ENCODE measurements around the gene MFSD2A.

The MFSD2A gene

GRCh38 chr1:39927538-39927937 lies 27.4 kb upstream of the MFSD2A start:
- H3K4me3 Mint-ChIP-seq = no peak overlapping the region
- H3K4me1 Mint-ChIP-seq = no peaks in the 10 kb centered on the region
- H3K36me3 Mint-ChIP-seq = no peaks in the 10 kb centered on the region
- CTCF ChIA-PET = interaction anchor here (1.1 kb wide), 1 partner anchor 46 kb away, joined by 4 read pairs; no protein-coding TSS in a partner anchor
- H3K27ac Mint-ChIP-seq = no peak overlapping the region
- no peak for DNase-seq
- H3K27me3 Mint-ChIP-seq = peaks cover 14% of the 10 kb centered on the region
- H3K9me3 Mint-ChIP-seq = no peaks in the 10 kb centered on the region

GRCh38 chr1:39928809-39929587 lies 25.9 kb upstream of the MFSD2A start:
- no peak for DNase-seq
- no peak overlapping the region for H3K4me3 Mint-ChIP-seq
- H3K9me3 Mint-ChIP-seq = no peaks in the 10 kb centered on the region
- CTCF ChIA-PET = interaction anchor here (1.6 kb wide), 1 partner anchor 10 kb away, joined by 5 read pairs; no protein-coding TSS in a partner anchor
- H3K27me3 Mint-ChIP-seq = peaks cover 13% of the 10 kb centered on the region
- H3K36me3 Mint-ChIP-seq = no peaks in the 10 kb centered on the region
- H3K4me1 Mint-ChIP-seq = no peaks in the 10 kb centered on the region
- no peak overlapping the region for H3K27ac Mint-ChIP-seq

- Mint-ChIP-seq H3K9me3 (no peaks in the 10 kb centered on the region), H3K27me3 (peaks cover 19% of the 10 kb centered on the region), H3K4me3 (no peak overlapping the region), H3K4me1 (no peaks in the 10 kb centered on the region), H3K27ac (no peak overlapping the region), H3K36me3 (no peaks in the 10 kb centered on the region)
- CTCF ChIA-PET = interaction anchor here (1.3 to 1.6 kb wide), 2 partner anchors 15 to 39 kb away, joined by 5 read pairs; no protein-coding TSS in a partner anchor
- no peak for DNase-seq
Observed at GRCh38 chr1:39933956-39934941, 20.7 kb upstream of the MFSD2A start.

- Mint-ChIP-seq H3K36me3 (no peaks in the 10 kb centered on the region), H3K27ac (no peak overlapping the region), H3K27me3 (peaks cover 24% of the 10 kb centered on the region), H3K4me3 (no peak overlapping the region), H3K9me3 (no peaks in the 10 kb centered on the region), H3K4me1 (no peaks in the 10 kb centered on the region)
- no peak for DNase-seq
- CTCF ChIA-PET = interaction anchor here (0.6 to 1.6 kb wide), 3 partner anchors 22 to 60 kb away, joined by 3 to 4 read pairs (median 3); no protein-coding TSS in a partner anchor
Observed at GRCh38 chr1:39936724-39937491, 18.0 kb upstream of the MFSD2A start.

DNA sequence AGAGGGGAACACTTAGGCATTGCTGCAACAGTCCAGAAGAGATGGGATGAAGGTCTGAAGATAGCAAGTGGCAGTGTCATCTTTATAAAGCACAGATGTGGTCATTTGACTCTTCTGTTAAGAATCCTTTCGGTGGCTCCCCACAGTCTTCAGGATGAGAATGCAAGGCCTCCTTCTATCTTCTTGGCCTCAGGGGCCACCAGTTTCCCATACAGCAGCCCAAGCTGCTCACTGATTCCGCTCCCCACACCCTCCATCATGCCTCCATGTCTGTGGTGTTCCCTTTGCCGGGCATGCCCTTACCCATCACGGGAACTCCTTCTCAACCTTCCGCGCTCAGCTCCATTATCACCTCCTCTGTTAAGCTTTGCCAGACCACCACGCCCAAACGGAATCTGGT lies 16.1 kb upstream of the MFSD2A start:
- CTCF ChIA-PET = no interaction called here
- Mint-ChIP-seq H3K27ac (no peak overlapping the region), H3K27me3 (peaks cover 27% of the 10 kb centered on the region), H3K9me3 (no peaks in the 10 kb centered on the region), H3K4me3 (no peak overlapping the region), H3K4me1 (no peaks in the 10 kb centered on the region), H3K36me3 (no peaks in the 10 kb centered on the region)
- DNase-seq = no peak

DNA sequence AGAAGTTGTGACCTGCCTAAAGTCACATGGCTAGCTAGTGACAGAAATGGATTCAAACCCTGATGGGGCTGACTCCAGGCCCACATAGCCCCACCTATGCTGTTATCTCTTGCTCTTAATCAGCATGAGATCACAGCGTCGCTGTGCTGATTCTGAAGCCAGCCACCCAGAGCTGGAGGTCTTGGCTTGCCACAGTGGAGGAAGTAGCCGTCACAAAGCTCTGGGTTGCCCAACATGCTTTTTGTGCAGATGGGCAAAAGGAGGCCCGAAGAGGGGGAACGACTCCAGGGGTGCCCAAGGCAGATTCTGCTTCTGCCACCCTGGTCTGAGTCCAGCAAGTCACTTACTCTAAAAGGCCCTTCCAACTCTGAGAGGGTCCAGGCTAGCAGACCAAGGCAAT lies 14.7 kb upstream of the MFSD2A start:
- H3K27ac Mint-ChIP-seq = no peak overlapping the region

GRCh38 chr1:39940980-39941871 lies 13.7 kb upstream of the MFSD2A start:
- H3K4me1 Mint-ChIP-seq = peaks cover 6% of the 10 kb centered on the region
- H3K4me3 Mint-ChIP-seq = no peak overlapping the region
- no peaks in the 10 kb centered on the region for H3K36me3 Mint-ChIP-seq
- CTCF ChIA-PET = no interaction called here
- no peaks in the 10 kb centered on the region for H3K9me3 Mint-ChIP-seq
- H3K27ac Mint-ChIP-seq = no peak overlapping the region
- peaks cover 30% of the 10 kb centered on the region for H3K27me3 Mint-ChIP-seq
- DNase-seq = no peak

More for the DNA sequence above, 14.7 kb upstream of the MFSD2A start:
- H3K9me3 Mint-ChIP-seq = no peaks in the 10 kb centered on the region
- no peak overlapping the region for H3K4me3 Mint-ChIP-seq
- peaks cover 23% of the 10 kb centered on the region for H3K27me3 Mint-ChIP-seq
- DNase-seq = no peak
- H3K4me1 Mint-ChIP-seq = peaks cover 3% of the 10 kb centered on the region
- no peaks in the 10 kb centered on the region for H3K36me3 Mint-ChIP-seq
- CTCF ChIA-PET = interaction anchor here (0.9 kb wide), 1 partner anchor 23 kb away, joined by 3 read pairs; no protein-coding TSS in a partner anchor

DNA sequence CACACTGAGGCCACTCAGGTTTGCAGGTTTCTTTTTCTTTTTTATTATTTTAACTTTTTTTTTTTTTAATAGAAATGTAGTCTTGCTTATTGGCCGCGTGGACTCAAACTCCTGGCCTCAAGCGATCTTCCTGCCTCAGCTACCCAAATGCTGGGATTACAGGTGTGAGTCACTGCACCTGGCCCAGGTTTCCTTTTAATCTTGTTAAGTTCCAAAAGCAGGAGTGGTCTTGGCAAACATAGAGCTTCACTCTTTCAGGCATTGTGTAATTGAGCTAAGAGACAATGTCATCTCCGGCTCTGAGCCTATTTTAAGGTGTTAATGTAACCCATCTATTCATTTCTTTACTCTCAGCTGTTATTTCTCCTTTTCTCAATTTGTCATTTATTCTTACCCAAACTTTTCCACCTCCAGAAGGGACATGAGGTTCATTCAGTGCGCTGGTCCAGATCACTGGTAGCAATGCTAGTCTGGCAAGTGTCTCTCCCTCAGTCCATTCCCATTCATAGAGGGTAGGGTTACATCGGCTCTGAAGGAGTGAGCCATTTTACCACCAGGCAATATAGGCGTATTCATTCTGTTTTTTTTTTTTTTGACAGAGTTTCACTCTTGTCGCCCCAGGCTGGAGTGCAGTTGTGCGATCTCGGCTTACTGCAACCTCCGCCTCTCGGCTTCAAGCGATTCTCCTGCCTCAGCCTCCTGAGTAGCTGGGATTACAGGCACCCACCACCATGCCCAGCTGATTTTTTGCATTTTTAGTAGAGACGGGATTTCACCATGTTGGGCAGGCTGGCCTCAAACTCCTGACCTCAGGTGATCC lies 11.3 kb upstream of the MFSD2A start:
- CTCF ChIA-PET = no interaction called here
- H3K4me1 Mint-ChIP-seq = peaks cover 7% of the 10 kb centered on the region
- no peaks in the 10 kb centered on the region for H3K36me3 Mint-ChIP-seq
- no peak overlapping the region for H3K27ac Mint-ChIP-seq
- peaks cover 38% of the 10 kb centered on the region for H3K27me3 Mint-ChIP-seq
- H3K9me3 Mint-ChIP-seq = no peaks in the 10 kb centered on the region
- no peak for DNase-seq
- no peak overlapping the region for H3K4me3 Mint-ChIP-seq

- H3K4me3 Mint-ChIP-seq = no peak overlapping the region
- peaks cover 39% of the 10 kb centered on the region for H3K27me3 Mint-ChIP-seq
- no peak for DNase-seq
- no peak overlapping the region for H3K27ac Mint-ChIP-seq
- H3K4me1 Mint-ChIP-seq = peaks cover 7% of the 10 kb centered on the region
- no peaks in the 10 kb centered on the region for H3K9me3 Mint-ChIP-seq
- CTCF ChIA-PET = no interaction called here
- H3K36me3 Mint-ChIP-seq = no peaks in the 10 kb centered on the region
Observed at GRCh38 chr1:39944410-39945112, 10.4 kb upstream of the MFSD2A start.

DNA sequence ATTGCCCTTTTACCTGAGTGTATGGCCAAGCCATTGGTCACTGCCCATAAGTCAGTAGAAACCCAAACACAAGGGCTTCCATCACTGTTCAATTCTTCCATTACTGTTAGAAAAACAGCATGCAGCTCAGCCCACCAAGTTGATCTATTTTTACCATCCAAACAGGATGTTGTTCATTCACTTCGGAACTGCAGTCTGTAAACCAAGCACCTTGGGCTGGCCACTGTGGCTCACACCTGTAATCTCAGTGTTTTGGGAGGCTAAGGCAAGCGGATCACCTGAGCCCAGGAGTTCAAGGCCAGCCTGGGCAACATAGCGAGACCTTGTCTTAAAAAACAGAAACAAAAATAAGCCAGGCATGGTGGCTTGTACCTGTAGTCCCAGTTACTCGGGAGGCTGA lies 8.7 kb upstream of the MFSD2A start:
- H3K4me3 Mint-ChIP-seq = no peak overlapping the region
- no peak overlapping the region for H3K27ac Mint-ChIP-seq
- H3K27me3 Mint-ChIP-seq = peaks cover 35% of the 10 kb centered on the region
- no peaks in the 10 kb centered on the region for H3K9me3 Mint-ChIP-seq
- CTCF ChIA-PET = no interaction called here
- no peaks in the 10 kb centered on the region for H3K36me3 Mint-ChIP-seq
- peaks cover 7% of the 10 kb centered on the region for H3K4me1 Mint-ChIP-seq
- no peak for DNase-seq

GRCh38 chr1:39947260-39947659 lies 7.7 kb upstream of the MFSD2A start:
- peaks cover 32% of the 10 kb centered on the region for H3K27me3 Mint-ChIP-seq
- no peak overlapping the region for H3K27ac Mint-ChIP-seq
- peaks cover 7% of the 10 kb centered on the region for H3K4me1 Mint-ChIP-seq
- CTCF ChIA-PET = no interaction called here
- DNase-seq = no peak
- H3K9me3 Mint-ChIP-seq = no peaks in the 10 kb centered on the region
- H3K4me3 Mint-ChIP-seq = no peak overlapping the region
- no peaks in the 10 kb centered on the region for H3K36me3 Mint-ChIP-seq

DNA sequence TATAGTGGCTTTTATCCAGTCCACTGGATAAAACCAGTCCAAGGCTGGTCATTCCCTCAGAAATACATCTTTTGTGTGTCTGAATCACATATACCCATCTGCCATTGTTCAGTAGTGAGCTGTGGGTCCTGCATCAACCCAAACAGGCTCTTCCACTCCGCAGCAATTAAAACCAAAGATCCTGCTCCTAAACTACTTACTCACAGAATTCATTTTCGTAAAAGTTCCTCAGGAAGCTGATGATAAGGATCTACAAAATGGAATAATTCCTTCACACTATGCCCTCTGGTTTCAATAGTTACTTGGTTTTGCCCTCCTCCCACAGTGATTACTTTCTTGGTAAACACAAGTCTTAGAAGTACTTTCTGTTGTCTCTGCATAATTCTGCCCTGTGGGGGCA lies 5.1 kb upstream of the MFSD2A start:
- no peak overlapping the region for H3K27ac Mint-ChIP-seq
- DNase-seq = no peak
- no peaks in the 10 kb centered on the region for H3K36me3 Mint-ChIP-seq
- peaks cover 38% of the 10 kb centered on the region for H3K27me3 Mint-ChIP-seq
- H3K4me1 Mint-ChIP-seq = peaks cover 8% of the 10 kb centered on the region
- no peaks in the 10 kb centered on the region for H3K9me3 Mint-ChIP-seq
- CTCF ChIA-PET = no interaction called here
- no peak overlapping the region for H3K4me3 Mint-ChIP-seq

Measured in activated naive CD4-positive, alpha-beta T cell treated with anti-CD3 and anti-CD28 coated beads, Interleukin-2, amount 10 ng/mL, durations not matched to agents 7 days and 5 days (primary cell).